ENCODE measurements around the gene CFAP45. TPM values are rescaled to one million over a fixed set of nuclear protein-coding genes. Genes with fewer than 3 reads are reported as not detected.

The CFAP45 gene
- polyA plus RNA-seq, 3 donors: 0.12 to 1.0 TPM; not detected in 1

- no peak overlapping the region for H3K4me2 ChIP-seq (replicated peaks; ENCODE audit: extremely low read depth, low read length, poor library complexity, severe bottlenecking)
- no peaks in the 10 kb centered on the region for H3K9me3 ChIP-seq (replicated peaks in 1 of 2; ENCODE audit: control insufficient read depth in 1 of 2, insufficient read depth in 1 of 2, low read length in 2 of 2)
- Mint-ChIP-seq H3K9me3 (no peaks in the 10 kb centered on the region), H3K36me3 (peaks cover 75 to 86% of the 10 kb centered on the region in 2 donors), H3K4me3 (no peak overlapping the region), H3K4me1 (peaks cover 32% of the 10 kb centered on the region), H3K27ac (peak overlapping the region in 5 of 7 donors; percentile 37 to 88 (median 77)), H3K27me3 (ENCODE audit: low read depth in 3 of 3) (peaks cover 1 to 5% (median 1%) of the 10 kb centered on the region in 3 donors)
- intact Hi-C loops (cut with micrococcal nuclease): no loop called here
- H3K27ac ChIP-seq (ENCODE audit: low read depth in 1 of 2, low read length in 2 of 2): peak overlapping the region in 1 of 2 donors; percentile 61
- H3K4me1 ChIP-seq (ENCODE audit: control insufficient read depth in 1 of 2, insufficient read depth in 2 of 2, low read length in 2 of 2): peaks cover 27 to 31% of the 10 kb centered on the region in 2 donors
- H4K20me1 ChIP-seq (ENCODE audit: insufficient read depth, low read length): peaks cover 53% of the 10 kb centered on the region
- H3K79me2 ChIP-seq (ENCODE audit: insufficient read depth, low read length): peaks cover 46% of the 10 kb centered on the region
- H2AFZ ChIP-seq (ENCODE audit: insufficient read depth, low read depth, low read length, poor library complexity, severe bottlenecking): no peak overlapping the region
- H3K36me3 ChIP-seq (replicated peaks in 1 of 2; ENCODE audit: control insufficient read depth in 1 of 2, insufficient read depth in 2 of 2, low read length in 2 of 2): peaks cover 47 to 64% of the 10 kb centered on the region in 2 donors
- TF ChIP-seq, protein P1, sequence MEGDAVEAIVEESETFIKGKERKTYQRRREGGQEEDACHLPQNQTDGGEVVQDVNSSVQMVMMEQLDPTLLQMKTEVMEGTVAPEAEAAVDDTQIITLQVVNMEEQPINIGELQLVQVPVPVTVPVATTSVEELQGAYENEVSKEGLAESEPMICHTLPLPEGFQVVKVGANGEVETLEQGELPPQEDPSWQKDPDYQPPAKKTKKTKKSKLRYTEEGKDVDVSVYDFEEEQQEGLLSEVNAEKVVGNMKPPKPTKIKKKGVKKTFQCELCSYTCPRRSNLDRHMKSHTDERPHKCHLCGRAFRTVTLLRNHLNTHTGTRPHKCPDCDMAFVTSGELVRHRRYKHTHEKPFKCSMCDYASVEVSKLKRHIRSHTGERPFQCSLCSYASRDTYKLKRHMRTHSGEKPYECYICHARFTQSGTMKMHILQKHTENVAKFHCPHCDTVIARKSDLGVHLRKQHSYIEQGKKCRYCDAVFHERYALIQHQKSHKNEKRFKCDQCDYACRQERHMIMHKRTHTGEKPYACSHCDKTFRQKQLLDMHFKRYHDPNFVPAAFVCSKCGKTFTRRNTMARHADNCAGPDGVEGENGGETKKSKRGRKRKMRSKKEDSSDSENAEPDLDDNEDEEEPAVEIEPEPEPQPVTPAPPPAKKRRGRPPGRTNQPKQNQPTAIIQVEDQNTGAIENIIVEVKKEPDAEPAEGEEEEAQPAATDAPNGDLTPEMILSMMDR (IDR thresholded peaks at IDR 0.05): no peak
- no peak overlapping the region for H3K9ac ChIP-seq (ENCODE audit: insufficient read depth, low read length, poor library complexity, severe bottlenecking)
- DNase-seq: no peak
- 85% methylated on average over 10 of the region's 13 CpGs for WGBS (ENCODE audit: insufficient coverage)
- no peaks in the 10 kb centered on the region for H3K27me3 ChIP-seq (ENCODE audit: control insufficient read depth in 2 of 2, insufficient read depth in 2 of 2, low read length in 2 of 2)
- no peak overlapping the region for H3K4me3 ChIP-seq (replicated peaks in 1 of 3; ENCODE audit: low read depth in 2 of 3, low read length in 3 of 3)
Measured at GRCh38 chr1:159918352-159919200, 18.6 kb upstream of the CFAP45 start.

DNA sequence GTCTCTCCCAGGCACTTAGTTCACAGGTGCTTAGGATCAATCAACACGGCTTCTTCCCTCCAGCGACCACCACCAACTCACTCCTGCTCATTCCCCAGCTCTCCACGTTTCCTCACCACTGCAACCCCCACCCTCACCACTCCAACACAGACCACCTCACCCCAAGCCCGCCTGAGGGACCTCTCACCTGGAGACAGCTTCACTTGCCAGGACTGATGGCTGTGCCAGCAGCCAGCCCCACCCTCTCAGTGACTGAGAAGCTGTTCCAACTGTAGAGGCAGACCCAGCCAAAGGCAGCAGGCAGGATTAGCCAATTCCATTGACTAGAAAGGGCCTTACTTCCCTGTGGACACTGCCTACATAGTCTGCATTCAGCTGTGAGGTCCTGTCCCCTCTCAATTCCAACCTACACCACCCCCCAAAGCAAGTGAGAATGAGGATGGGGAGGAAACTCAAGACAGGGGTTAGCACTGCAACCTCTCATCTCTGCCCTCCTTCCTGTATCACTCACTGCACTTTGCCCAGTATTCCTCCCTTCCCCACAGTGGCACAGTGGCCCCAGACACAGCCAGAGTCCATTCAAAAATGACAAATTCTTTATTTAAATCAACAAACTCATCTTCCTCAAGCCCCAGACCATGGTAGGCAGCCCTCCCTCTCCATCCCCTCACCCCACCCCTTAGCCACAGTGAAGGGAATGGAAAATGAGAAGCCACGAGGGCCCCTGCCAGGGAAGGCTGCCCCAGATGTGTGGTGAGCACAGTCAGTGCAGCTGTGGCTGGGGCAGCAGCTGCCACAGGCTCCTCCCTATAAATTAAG lies 17.8 kb upstream of the CFAP45 start:
- Histone ChIP-seq H3K4me3 (replicated peaks in 1 of 3; ENCODE audit: low read depth in 2 of 3, low read length in 3 of 3) (no peak overlapping the region), H3K4me2 (replicated peaks; ENCODE audit: extremely low read depth, low read length, poor library complexity, severe bottlenecking) (no peak overlapping the region), H4K20me1 (ENCODE audit: insufficient read depth, low read length) (peaks cover 50% of the 10 kb centered on the region), H3K4me1 (ENCODE audit: control insufficient read depth in 1 of 2, insufficient read depth in 2 of 2, low read length in 2 of 2) (peaks cover 19 to 24% of the 10 kb centered on the region in 2 donors), H3K9ac (ENCODE audit: insufficient read depth, low read length, poor library complexity, severe bottlenecking) (no peak overlapping the region), H2AFZ (ENCODE audit: insufficient read depth, low read depth, low read length, poor library complexity, severe bottlenecking) (no peak overlapping the region), H3K79me2 (ENCODE audit: insufficient read depth, low read length) (peaks cover 38% of the 10 kb centered on the region), H3K27me3 (ENCODE audit: control insufficient read depth in 2 of 2, insufficient read depth in 2 of 2, low read length in 2 of 2) (no peaks in the 10 kb centered on the region), H3K9me3 (replicated peaks in 1 of 2; ENCODE audit: control insufficient read depth in 1 of 2, insufficient read depth in 1 of 2, low read length in 2 of 2) (no peaks in the 10 kb centered on the region), H3K27ac (ENCODE audit: low read depth in 1 of 2, low read length in 2 of 2) (peak overlapping the region in 1 of 2 donors; percentile 61), H3K36me3 (replicated peaks in 1 of 2; ENCODE audit: control insufficient read depth in 1 of 2, insufficient read depth in 2 of 2, low read length in 2 of 2) (peaks cover 47 to 64% of the 10 kb centered on the region in 2 donors)
- Mint-ChIP-seq H3K36me3 (peaks cover 78 to 86% of the 10 kb centered on the region in 2 donors), H3K4me3 (no peak overlapping the region), H3K27ac (peak overlapping the region; percentile 33 to 88 (median 80)), H3K4me1 (peaks cover 27% of the 10 kb centered on the region), H3K9me3 (no peaks in the 10 kb centered on the region), H3K27me3 (ENCODE audit: low read depth in 3 of 3) (peaks cover 1 to 4% (median 1%) of the 10 kb centered on the region in 3 donors)
- TF ChIP-seq, protein P1 (IDR thresholded peaks at IDR 0.05): no peak
- intact Hi-C loops (cut with micrococcal nuclease): no loop called here
- 94% methylated on average over 4 of the region's 5 CpGs for WGBS (ENCODE audit: insufficient coverage)
- DNase-seq: no peak

Data from CD14-positive monocyte (primary cell).